Glutamatergic neuron (in vitro differentiated cells): ENCODE results near the gene ZFP36L1. TPM values are rescaled to one million over a fixed set of nuclear protein-coding genes. Genes with fewer than 3 reads are reported as not detected.
"Not testable (repeated sequence)": the region's sequence is repeated elsewhere in the genome, so short reads cannot be mapped to it uniquely, and the experiment has no call there.

ENCODE experiments used
- DNase-seq: peaks from one replicate; pipeline ENCODE4 v3.0.0; 2022
- H3K27ac Mint-ChIP-seq: one replicate; pipeline ENCODE4 v1.8.0; 2020; ENCODE audit warnings: mild to moderate bottlenecking, mixed read lengths, inconsistent platforms; ENCODE audit not compliant: unreplicated experiment
- H3K27me3 Mint-ChIP-seq: one replicate; pipeline ENCODE4 v1.8.0; 2020; ENCODE audit warnings: mild to moderate bottlenecking, moderate library complexity, mixed read lengths, inconsistent platforms; ENCODE audit not compliant: unreplicated experiment
- H3K36me3 Mint-ChIP-seq: one replicate; pipeline ENCODE4 v1.8.0; 2020; ENCODE audit warnings: mild to moderate bottlenecking, mixed read lengths, inconsistent platforms; ENCODE audit not compliant: unreplicated experiment
- H3K4me1 Mint-ChIP-seq: one replicate; pipeline ENCODE4 v1.8.0; 2020; ENCODE audit warnings: mild to moderate bottlenecking, low read depth, mixed read lengths, inconsistent platforms; ENCODE audit not compliant: unreplicated experiment
- H3K4me3 Mint-ChIP-seq: one replicate; pipeline ENCODE4 v1.8.0; 2020; ENCODE audit warnings: mild to moderate bottlenecking, mixed read lengths, inconsistent platforms; ENCODE audit not compliant: unreplicated experiment
- H3K9me3 Mint-ChIP-seq: one replicate; pipeline ENCODE4 v1.8.0; 2020; ENCODE audit warnings: mild to moderate bottlenecking, moderate library complexity, mixed read lengths, inconsistent platforms; ENCODE audit not compliant: unreplicated experiment
- total RNA-seq: library from RNA; stranded (reverse); fragmentation: NEBNext Ultra II Directional; extraction: Animal tissue kit (Norgen Biotek cat#: 25700); gene quantifications from one replicate; pipeline ENCODE4 v1.2.1, GENCODE V29; 2021; ENCODE audit not compliant: unreplicated experiment
- TF ChIP-seq, protein P1 (sequence below): fragments of 200-600 bp; sonication (generic); IDR thresholded peaks from one replicate; pipeline ENCODE4 v1.5.0; 2021; ENCODE audit not compliant: partially characterized antibody, unreplicated experiment

ZFP36L1 gene
- total RNA-seq, 1 donor from 2014 or later: 2.7 TPM

DNA sequence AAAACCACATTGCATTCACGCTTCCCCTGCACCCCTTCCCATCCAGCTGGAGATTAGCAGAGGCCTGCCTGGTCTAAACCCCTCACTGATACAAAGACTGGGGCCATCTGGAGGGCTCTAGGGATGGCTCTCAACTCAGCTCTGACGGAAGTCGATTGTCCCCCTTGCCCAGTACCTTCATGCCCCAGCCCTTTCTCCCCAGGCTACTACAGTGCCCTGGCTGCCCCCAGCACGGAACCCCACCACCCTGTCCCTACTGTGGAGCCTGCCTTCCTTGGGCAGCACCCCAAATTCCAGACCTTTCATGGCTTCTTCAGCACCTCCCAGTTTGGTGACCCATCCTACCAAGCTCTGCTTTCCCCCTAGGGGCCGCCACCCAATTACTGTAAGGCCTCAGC is 25.6 kb downstream of the ZFP36L1 start:
- H3K9me3 Mint-ChIP-seq: peaks cover 2% of the 10 kb centered on the region

DNA sequence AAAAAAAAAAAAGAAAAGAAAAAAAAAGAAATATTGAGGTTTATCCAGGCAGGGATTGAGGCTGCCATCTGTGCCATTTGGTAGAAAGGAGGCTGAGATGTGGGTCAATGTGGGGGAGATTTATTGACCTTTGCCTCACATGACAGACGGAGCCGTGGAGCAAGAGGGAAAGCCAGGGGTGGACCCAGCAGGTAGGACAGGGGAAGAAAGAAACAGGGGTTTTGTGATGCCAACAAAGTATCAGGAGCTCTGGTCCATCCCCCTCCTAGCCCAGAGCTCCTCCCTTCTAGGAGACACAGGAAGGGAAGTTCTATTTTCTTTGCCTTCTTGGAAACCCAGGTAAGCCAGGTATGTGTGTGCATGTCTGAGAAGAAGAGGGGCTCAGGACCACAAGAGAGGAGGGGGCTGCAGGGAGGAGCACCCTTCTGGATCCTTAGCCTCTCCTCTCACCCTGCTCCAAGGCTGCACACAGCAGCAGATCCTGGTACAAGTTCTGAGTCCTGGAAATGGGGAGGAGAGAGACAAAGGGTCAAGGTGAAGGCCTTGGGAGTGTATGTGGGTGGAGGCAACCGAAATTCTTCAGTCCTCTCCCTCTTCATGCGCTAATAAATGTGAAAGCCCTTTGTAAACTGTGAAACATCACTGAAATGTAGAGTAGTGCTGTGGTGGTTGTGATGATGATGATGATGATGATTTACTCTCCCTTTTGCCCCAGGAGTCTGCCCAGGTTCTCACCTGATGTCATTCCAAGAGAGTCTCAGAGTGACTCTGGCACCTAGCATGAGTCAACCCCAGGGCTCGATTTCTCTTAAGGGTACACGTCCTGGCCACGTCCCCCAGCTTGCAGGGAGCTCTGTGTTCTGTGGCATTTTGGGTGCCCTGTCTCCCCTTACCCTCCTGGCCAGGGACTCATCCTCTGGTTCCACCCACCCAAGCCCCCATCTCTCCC is 26.3 kb downstream of the ZFP36L1 start:
- H3K27ac Mint-ChIP-seq: peak overlapping the region; percentile 43
- TF ChIP-seq, protein P1, sequence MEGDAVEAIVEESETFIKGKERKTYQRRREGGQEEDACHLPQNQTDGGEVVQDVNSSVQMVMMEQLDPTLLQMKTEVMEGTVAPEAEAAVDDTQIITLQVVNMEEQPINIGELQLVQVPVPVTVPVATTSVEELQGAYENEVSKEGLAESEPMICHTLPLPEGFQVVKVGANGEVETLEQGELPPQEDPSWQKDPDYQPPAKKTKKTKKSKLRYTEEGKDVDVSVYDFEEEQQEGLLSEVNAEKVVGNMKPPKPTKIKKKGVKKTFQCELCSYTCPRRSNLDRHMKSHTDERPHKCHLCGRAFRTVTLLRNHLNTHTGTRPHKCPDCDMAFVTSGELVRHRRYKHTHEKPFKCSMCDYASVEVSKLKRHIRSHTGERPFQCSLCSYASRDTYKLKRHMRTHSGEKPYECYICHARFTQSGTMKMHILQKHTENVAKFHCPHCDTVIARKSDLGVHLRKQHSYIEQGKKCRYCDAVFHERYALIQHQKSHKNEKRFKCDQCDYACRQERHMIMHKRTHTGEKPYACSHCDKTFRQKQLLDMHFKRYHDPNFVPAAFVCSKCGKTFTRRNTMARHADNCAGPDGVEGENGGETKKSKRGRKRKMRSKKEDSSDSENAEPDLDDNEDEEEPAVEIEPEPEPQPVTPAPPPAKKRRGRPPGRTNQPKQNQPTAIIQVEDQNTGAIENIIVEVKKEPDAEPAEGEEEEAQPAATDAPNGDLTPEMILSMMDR: no peak
- peaks cover 2% of the 10 kb centered on the region for H3K9me3 Mint-ChIP-seq
- H3K36me3 Mint-ChIP-seq: no peaks in the 10 kb centered on the region
- peaks cover 1% of the 10 kb centered on the region for H3K4me1 Mint-ChIP-seq
- H3K4me3 Mint-ChIP-seq: no peak overlapping the region
- peak; percentile 1 for DNase-seq
- H3K27me3 Mint-ChIP-seq: peaks cover 5% of the 10 kb centered on the region

More for the DNA sequence above, 25.6 kb downstream of the ZFP36L1 start:
- DNase-seq: peak; percentile 3
- H3K27ac Mint-ChIP-seq: no peak overlapping the region
- no peaks in the 10 kb centered on the region for H3K36me3 Mint-ChIP-seq
- peaks cover 1% of the 10 kb centered on the region for H3K4me1 Mint-ChIP-seq
- no peak overlapping the region for H3K4me3 Mint-ChIP-seq
- TF ChIP-seq, protein P1: no peak
- H3K27me3 Mint-ChIP-seq: peaks cover 5% of the 10 kb centered on the region

DNA sequence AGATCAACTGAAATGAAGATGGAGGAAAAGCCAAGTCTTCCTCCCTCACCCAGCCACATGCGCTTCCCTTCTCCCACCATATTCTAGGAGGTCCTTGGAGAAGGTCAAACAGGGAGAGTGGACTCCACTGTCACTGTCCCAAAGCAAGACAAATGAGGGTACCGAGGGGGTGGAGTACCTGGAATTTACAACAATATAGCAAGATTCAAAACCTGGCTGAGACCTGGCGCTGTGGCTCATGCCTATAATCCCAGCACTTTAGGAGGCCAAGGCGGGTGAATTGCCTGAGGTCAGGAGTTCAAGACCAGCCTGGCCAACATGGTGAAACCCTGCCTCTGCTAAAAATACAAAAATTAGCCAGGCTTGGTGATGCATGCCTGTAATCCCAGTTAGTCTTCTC is 29.0 kb downstream of the ZFP36L1 start:
- DNase-seq, H3K27ac Mint-ChIP-seq, H3K27me3 Mint-ChIP-seq, H3K4me3 Mint-ChIP-seq, H3K36me3 Mint-ChIP-seq, H3K4me1 Mint-ChIP-seq, H3K9me3 Mint-ChIP-seq: not testable (repeated sequence)

DNA sequence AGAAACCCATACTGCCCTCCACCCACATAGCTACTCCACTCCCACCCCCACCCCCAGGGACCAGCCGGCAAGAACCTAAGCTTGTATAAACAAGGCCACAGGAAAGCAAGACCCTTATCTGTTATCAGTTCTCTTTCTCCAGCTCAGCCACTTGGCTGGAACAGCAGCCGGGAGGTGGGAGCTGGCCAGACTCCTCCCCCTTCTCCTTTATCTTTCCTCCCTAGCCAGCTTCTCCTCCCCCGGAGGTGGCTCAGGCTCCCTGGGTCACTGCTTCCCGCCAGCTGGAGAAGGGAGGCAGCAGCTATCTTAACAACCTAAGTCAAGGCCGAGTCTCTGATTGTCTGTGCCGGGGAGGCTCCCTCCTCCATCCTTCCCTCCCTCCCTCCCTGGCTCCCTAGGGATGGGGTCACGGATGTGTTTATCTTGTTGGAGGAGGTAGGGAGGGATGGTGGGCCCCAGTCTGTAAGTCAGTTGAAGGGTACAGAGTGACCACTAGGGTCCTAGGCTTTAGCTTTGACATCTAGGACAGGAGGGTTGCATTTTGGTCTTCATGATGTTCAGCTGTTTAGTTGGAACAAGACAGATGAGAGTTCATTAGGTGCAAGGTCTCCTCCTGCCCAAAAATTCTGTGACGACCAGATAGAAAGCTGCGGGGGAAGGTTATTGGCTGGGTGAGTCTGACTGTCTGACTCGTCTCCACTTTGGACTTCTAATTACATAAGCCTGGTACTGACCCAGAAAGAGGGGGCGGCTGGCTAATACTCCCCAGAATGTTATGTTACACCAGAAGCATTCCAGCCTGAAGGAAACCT is 29.7 kb downstream of the ZFP36L1 start:
- DNase-seq: peak; percentile 60
- Mint-ChIP-seq H3K27ac (no peak overlapping the region), H3K9me3 (peaks cover 2% of the 10 kb centered on the region), H3K4me3 (no peak overlapping the region), H3K36me3 (no peaks in the 10 kb centered on the region), H3K27me3 (peaks cover 5% of the 10 kb centered on the region), H3K4me1 (peaks cover 1% of the 10 kb centered on the region)
- TF ChIP-seq, protein P1: no peak

DNA sequence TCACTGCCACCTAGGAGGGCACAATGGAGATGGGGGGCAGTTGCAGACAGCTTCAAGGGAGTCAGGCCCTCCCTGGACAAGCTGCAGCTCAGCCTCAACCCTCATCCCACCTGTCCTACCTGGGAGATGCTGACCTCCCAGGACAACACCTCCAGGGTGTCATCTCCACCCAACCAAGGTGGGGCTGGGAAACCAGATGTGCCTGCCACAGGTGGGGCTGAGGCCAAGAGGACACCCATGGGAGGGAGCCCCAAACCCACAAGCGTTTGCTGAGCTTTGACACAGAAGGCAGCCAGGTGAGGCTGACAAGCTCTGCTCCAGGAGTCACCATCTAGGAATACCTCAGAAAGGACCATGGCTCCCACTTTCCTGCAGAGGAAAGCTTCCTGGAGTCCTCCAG is 31.5 kb downstream of the ZFP36L1 start:
- Mint-ChIP-seq H3K27ac (no peak overlapping the region), H3K4me1 (peaks cover 2% of the 10 kb centered on the region), H3K4me3 (no peak overlapping the region), H3K9me3 (peaks cover 2% of the 10 kb centered on the region), H3K27me3 (peaks cover 5% of the 10 kb centered on the region), H3K36me3 (no peaks in the 10 kb centered on the region)
- TF ChIP-seq, protein P1: no peak
- DNase-seq: no peak
